Naive thymus-derived CD8-positive, alpha-beta T cell (primary cell): ENCODE measurements around the gene RAPGEF1. TPM values are rescaled to one million over a fixed set of nuclear protein-coding genes. Genes with fewer than 3 reads are reported as not detected.
A peak's percentile ranks its signal among the peaks of the same experiment; 100 is the strongest.

Experiments used
- ATAC-seq, 2 donors: fragments of 150-1000 bp; cut with Tn5 transposase in 1 of 2; sonication (Bioruptor Pico), chemical (Tn5 transposase) in 1 of 2; 1 replicate in 1 of 2; 2 replicates in 1 of 2; pipeline ENCODE4 v1.10.0; 2021; ENCODE audit warnings: mild to moderate bottlenecking in 2 of 2, moderate library complexity in 2 of 2
- POLR2A ChIA-PET: fragments of 350-600 bp; sonication (Branson Sonifier 250); formaldehyde crosslinking; loops from one replicate; lab custom pipeline; 2021; ENCODE audit warnings: antibody characterized with exemption; lab: Charles Lee
- DNase-seq, 10 donors: peaks; one replicate each; pipeline versions ENCODE4 v3.0.0 to v3.0.0-alpha.2; 2020 to 2022
- H3K27ac Mint-ChIP-seq, 10 donors: one replicate each; pipeline ENCODE4 v1.8.0; 2020 to 2022; ENCODE audit warnings: mild to moderate bottlenecking in 10 of 10, mixed read lengths in 10 of 10, moderate library complexity in 4 of 10, inconsistent platforms in 1 of 10
- H3K27me3 Mint-ChIP-seq, 5 donors: one replicate each; pipeline ENCODE4 v1.8.0; 2021 to 2022; ENCODE audit warnings: mixed read lengths in 5 of 5
- H3K36me3 Mint-ChIP-seq, 3 donors: one replicate each; pipeline ENCODE4 v1.8.0; 2020 to 2022; ENCODE audit warnings: mixed read lengths in 3 of 3, mild to moderate bottlenecking in 2 of 3, inconsistent platforms in 1 of 3
- H3K4me1 Mint-ChIP-seq, 4 donors: one replicate each; pipeline ENCODE4 v1.8.0; 2021 to 2022; ENCODE audit warnings: mixed read lengths in 4 of 4
- H3K4me3 Mint-ChIP-seq, 10 donors: one replicate each; pipeline ENCODE4 v1.8.0; 2020 to 2022; ENCODE audit warnings: mild to moderate bottlenecking in 10 of 10, mixed read lengths in 10 of 10, moderate library complexity in 6 of 10, inconsistent platforms in 1 of 10
- H3K9me3 Mint-ChIP-seq, 9 donors: one replicate each; pipeline ENCODE4 v1.8.0; 2020 to 2022; ENCODE audit warnings: mixed read lengths in 9 of 9, mild to moderate bottlenecking in 3 of 9, inconsistent platforms in 1 of 9, moderate library complexity in 1 of 9
- polyA plus RNA-seq, 3 donors: library from polyadenylated mRNA; unstranded; fragments of 300-500 nt; fragmentation: Illumina TruSeq; gene quantifications; one replicate each; pipeline ENCODE4 v1.2.3, GENCODE V29; 2021
- total RNA-seq, 8 experiments: library from RNA in 2 of 8; stranded (reverse) in 2 of 8; gene quantifications; one replicate each; pipeline ENCODE4 v1.2.3 and lab custom pipeline; 2021 to 2026

The RAPGEF1 gene
- total and polyA plus RNA-seq, 5 experiments from 2014 or later = 1.6 to 94.7 (median 9.0) TPM

DNA sequence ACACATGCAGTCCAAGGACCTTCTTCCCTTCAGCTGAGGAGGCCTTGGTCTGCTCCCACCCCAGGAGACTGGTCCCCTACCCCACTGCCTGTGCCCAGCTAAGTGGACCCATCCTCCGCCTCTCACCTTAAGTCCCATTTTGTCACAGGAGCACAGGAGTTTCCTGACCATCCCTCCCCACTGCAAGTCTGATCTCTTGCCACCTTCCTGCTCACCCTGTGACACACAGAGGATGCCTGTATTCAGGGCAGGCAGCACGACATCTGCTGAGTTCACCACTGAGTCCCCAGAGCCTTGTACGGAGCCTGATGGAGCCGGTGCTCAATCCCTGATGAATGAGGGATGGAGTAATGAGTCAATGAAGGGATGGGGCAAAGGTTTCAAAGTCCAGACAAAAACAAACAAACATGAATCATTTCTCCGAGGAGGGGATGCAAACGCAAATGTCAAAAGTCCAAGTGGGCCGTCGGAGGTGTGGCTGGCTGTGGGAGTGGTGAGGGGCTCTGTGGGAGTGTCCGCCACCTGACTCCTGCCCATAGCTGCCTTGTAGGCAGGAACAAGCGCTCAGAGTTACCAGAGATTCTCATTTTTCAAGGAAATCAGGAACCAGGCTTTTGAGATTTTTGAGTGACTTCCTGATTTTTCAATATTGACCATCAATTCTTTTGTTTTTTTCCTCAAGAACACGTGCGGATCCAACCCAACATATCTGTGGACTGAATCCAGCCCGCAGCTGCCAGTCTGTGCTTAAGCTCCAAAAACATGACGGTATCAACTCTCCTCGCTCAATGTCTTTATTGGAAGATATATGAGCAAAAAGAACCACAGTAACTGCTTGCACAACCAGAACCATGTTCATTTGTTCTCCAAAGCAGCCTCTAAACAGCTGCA, 4.4 kb downstream of the RAPGEF1 start:
- DNase-seq (no peak), ATAC-seq (no peak)
- peak overlapping the region in 9 of 10 donors; percentile 45 to 85 (median 75) for H3K4me3 Mint-ChIP-seq
- peak overlapping the region; percentile 85 to 95 (median 92) for H3K27ac Mint-ChIP-seq
- POLR2A ChIA-PET = interaction anchor here (0.5 to 0.8 kb wide), 2 partner anchors 9 to 256 kb away, joined by 3 read pairs; no protein-coding TSS in a partner anchor
- H3K27me3 Mint-ChIP-seq = no peaks in the 10 kb centered on the region
- no peaks in the 10 kb centered on the region for H3K9me3 Mint-ChIP-seq
- H3K4me1 Mint-ChIP-seq = peaks cover 53 to 86% (median 83%) of the 10 kb centered on the region in 4 donors
- peaks cover 0 to 6% (median 0%) of the 10 kb centered on the region in 3 donors for H3K36me3 Mint-ChIP-seq

DNA sequence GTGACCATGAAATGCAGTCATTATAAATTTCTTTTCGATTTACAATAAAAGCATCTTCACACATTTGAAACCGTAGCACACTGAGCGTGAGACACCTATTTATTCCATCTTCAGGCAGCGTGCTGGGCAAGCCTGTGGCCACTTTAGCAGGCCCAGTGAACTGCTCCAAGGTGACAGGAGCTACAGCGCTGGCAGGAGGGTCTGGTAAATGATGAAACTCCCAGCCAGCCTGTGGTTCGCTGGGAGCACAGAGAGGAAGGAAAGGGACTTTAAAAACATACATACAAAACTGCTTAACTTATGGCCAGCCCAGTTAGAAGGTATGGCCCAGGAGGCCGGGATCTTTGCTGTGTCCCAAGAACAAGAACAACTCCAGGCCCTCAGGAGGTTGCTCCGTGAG, 5.1 kb downstream of the RAPGEF1 start:
- POLR2A ChIA-PET = interaction anchor here (0.5 to 1.3 kb wide), 3 partner anchors 25 to 255 kb away, joined by 3 to 4 read pairs (median 3); no protein-coding TSS in a partner anchor
- Mint-ChIP-seq H3K27me3 (no peaks in the 10 kb centered on the region), H3K4me1 (peaks cover 53 to 87% (median 85%) of the 10 kb centered on the region in 4 donors), H3K27ac (peak overlapping the region; percentile 85 to 95 (median 92)), H3K36me3 (peaks cover 0 to 6% (median 0%) of the 10 kb centered on the region in 3 donors), H3K4me3 (peak overlapping the region; percentile 19 to 85 (median 77)), H3K9me3 (no peaks in the 10 kb centered on the region)
- ATAC-seq (no peak), DNase-seq (no peak)

DNA sequence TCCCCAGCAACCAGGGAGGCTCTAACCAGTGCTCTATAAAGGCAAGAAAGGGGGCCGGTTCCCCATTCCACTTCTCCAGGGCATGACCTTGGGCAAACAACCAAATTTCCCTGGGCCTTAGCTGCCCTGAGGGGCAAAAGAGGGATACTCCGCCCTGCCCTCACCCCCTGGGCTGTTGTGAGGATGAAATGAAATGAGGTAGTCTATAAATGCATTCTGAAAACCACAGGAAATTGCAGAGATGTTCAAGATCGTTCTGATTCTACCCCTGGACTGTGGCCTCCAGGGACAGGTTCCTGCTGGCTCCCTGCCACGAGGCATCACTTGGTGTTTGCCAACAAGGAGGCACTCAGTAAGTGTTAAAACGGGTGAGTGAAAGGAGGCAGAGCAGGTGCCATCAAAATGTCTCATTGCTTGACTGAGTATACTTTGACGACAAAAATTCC, 5.7 kb downstream of the RAPGEF1 start:
- POLR2A ChIA-PET = interaction anchor here (0.9 to 2.9 kb wide), 6 partner anchors 10 to 235 kb away, joined by 3 to 10 read pairs (median 4); no protein-coding TSS in a partner anchor
- H3K9me3 Mint-ChIP-seq = no peaks in the 10 kb centered on the region
- H3K27me3 Mint-ChIP-seq = no peaks in the 10 kb centered on the region
- H3K27ac Mint-ChIP-seq = peak overlapping the region; percentile 85 to 95 (median 92)
- ATAC-seq (peak; percentile 3 to 9), DNase-seq (peak in 9 of 10 donors; percentile 21 to 52 (median 40))
- H3K4me1 Mint-ChIP-seq = peaks cover 57 to 92% (median 89%) of the 10 kb centered on the region in 4 donors
- peaks cover 0 to 6% (median 0%) of the 10 kb centered on the region in 3 donors for H3K36me3 Mint-ChIP-seq
- H3K4me3 Mint-ChIP-seq = peak overlapping the region; percentile 71 to 85 (median 78)

DNA sequence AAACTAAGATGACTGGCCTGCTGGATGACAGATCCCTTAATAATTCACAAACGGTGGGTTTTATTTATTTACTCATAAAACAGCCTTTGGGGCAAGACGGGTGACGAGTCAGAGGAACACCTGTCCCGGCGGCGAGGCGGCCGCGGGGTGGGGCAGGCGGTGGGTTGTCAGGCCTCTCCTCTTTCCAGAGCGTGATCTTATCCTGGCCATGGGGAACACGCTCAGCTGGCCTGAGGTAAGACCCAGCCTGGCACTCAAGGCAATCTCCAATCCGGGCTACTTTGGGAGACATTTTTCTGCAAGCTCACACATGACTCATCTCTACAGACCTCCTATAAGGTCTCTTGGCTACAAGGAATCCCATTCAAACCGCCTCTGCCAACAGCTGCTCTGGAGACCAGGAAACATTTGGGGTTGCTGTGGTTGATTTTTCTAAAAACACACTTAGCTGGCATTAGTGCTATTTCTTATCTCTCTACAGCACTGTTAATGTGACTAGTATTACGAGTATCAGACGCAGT, 6.3 kb downstream of the RAPGEF1 start:
- peak in 1 of 2 donors; percentile 2 for ATAC-seq
- Mint-ChIP-seq H3K36me3 (peaks cover 0 to 6% (median 0%) of the 10 kb centered on the region in 3 donors), H3K9me3 (no peaks in the 10 kb centered on the region)

DNA sequence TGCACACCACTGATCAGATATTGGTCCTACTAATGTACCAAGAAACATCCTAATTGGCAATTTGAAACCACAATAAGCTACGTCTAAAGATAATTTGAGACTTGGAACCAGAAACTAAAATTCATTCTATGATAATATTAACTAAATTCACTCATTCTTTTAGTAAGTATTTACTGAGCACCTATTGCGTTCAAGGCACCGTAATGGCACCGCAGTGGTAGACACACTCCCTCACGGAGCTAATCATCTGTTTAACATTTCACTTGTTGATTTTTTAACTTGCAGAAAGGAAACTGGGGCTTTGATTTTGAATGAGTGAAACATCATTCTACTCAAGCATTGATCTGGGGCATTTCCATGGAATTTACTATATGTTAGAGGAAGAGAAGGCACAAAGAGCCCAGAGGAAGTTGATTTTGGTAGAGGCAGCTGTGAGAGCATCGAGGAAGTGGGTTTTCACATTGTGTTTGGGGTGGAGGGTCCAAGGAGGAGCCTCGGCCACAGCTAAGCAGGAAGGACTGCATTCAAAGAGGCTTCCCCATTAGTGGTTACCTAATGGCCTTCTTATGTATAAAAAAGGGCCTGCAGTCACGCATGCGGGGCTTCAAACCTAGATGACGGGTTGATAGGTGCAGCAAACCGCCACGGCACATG, 7.1 kb downstream of the RAPGEF1 start:
- Mint-ChIP-seq H3K27me3 (no peaks in the 10 kb centered on the region), H3K4me3 (peak overlapping the region; percentile 61 to 88 (median 76)), H3K9me3 (no peaks in the 10 kb centered on the region), H3K4me1 (peaks cover 59 to 95% (median 92%) of the 10 kb centered on the region in 4 donors), H3K36me3 (peaks cover 0 to 6% (median 0%) of the 10 kb centered on the region in 3 donors), H3K27ac (peak overlapping the region; percentile 65 to 95 (median 88))
- DNase-seq (peak in 7 of 10 donors; percentile 16 to 61 (median 28)), ATAC-seq (no peak)
- POLR2A ChIA-PET = interaction anchor here (0.6 to 2.9 kb wide), 15 partner anchors 9 to 520 kb away, joined by 3 to 10 read pairs (median 3); no protein-coding TSS in a partner anchor

More for the DNA sequence above, 6.3 kb downstream of the RAPGEF1 start:
- Mint-ChIP-seq H3K27ac (peak overlapping the region; percentile 85 to 95 (median 92)), H3K4me1 (peaks cover 56 to 91% (median 88%) of the 10 kb centered on the region in 4 donors), H3K4me3 (peak overlapping the region; percentile 71 to 85 (median 78)), H3K27me3 (no peaks in the 10 kb centered on the region)
- DNase-seq = peak in 2 of 10 donors; percentile 17 to 18
- POLR2A ChIA-PET = interaction anchor here (0.9 to 2.9 kb wide), 10 partner anchors 11 to 234 kb away, joined by 3 to 10 read pairs (median 4); no protein-coding TSS in a partner anchor

DNA sequence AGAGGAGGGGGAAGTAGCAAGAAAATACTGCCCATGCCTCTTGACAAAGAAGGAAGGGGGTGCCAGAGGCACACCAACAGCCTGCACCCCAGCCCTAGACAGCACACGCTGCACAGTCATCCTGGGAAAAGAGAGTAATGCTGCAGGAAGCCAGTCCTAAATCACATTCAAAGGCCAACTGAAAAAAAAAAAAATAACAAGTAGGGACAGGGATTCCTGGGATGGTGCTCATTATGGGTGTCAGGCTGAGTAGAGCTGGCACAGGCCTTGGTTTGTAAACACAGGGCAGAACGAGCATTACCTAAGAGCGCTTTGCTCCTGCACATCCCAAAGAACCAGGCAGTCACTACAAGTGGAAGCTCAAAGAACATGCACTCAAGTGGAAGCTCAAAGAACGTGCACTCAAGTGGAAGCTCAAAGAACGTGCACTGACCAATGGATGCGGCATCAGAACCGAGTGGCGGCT, 7.8 kb downstream of the RAPGEF1 start:
- Mint-ChIP-seq H3K9me3 (no peaks in the 10 kb centered on the region), H3K4me1 (peaks cover 60 to 97% (median 94%) of the 10 kb centered on the region in 4 donors), H3K27me3 (no peaks in the 10 kb centered on the region), H3K4me3 (peak overlapping the region; percentile 58 to 89 (median 80)), H3K36me3 (peaks cover 0 to 6% (median 0%) of the 10 kb centered on the region in 3 donors), H3K27ac (peak overlapping the region; percentile 79 to 95 (median 90))
- DNase-seq = no peak
- ATAC-seq = no peak
- POLR2A ChIA-PET = interaction anchor here (0.6 to 5.6 kb wide), 12 partner anchors 7 to 674 kb away, joined by 3 to 28 read pairs (median 5); partner anchors contain the start of gene RAPGEF1

DNA sequence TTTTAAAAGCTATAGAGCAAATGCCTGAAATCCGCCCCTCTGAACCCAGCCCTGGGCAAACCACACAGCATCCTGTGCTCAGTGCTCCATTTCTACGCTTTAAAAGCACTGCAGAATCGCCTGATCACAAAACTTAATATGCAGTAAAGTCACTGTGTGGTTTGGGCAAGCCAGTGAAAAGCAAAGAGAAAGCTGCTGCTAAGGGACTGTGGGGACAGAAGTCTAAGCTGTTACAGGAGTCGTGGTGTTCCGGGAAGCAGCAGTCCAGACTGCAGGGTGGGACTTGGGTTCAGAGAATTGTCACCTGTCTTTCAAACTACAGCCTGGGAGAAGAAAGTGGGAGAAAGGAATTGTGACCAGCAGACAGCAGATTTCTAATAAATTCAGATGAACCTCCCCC, 8.2 kb downstream of the RAPGEF1 start:
- Mint-ChIP-seq H3K27ac (peak overlapping the region; percentile 79 to 95 (median 90)), H3K27me3 (no peaks in the 10 kb centered on the region), H3K36me3 (peaks cover 0 to 6% (median 0%) of the 10 kb centered on the region in 3 donors), H3K9me3 (no peaks in the 10 kb centered on the region), H3K4me1 (peaks cover 56 to 97% (median 94%) of the 10 kb centered on the region in 4 donors), H3K4me3 (peak overlapping the region; percentile 58 to 89 (median 80))
- ATAC-seq (no peak), DNase-seq (peak in 2 of 10 donors; percentile 23 to 29)
- POLR2A ChIA-PET = interaction anchor here (0.6 to 5.6 kb wide), 8 partner anchors 8 to 674 kb away, joined by 3 to 28 read pairs (median 7); partner anchors contain the start of gene RAPGEF1

DNA sequence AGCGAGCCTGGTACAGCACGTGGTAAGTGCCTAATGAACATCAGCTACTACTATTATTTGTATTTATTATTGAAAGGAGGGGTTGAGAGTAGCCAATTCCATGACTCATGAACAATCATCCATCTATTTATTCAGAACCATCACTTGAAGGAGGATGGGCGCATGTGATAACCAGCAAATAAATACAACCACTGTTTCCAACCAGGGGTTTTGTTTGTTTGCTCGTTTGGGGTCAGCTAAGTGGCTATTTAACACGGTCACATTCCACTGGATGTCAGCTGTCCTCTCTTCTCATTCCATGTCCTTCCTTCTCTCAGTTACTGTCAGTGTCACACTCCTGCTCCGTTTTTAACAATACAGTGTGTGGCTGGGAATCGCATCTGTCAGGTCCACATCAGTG, 8.6 kb downstream of the RAPGEF1 start:
- H3K27ac Mint-ChIP-seq = peak overlapping the region; percentile 79 to 95 (median 90)
- no peaks in the 10 kb centered on the region for H3K27me3 Mint-ChIP-seq
- DNase-seq = no peak
- peaks cover 0 to 6% (median 0%) of the 10 kb centered on the region in 3 donors for H3K36me3 Mint-ChIP-seq
- peak overlapping the region; percentile 58 to 89 (median 80) for H3K4me3 Mint-ChIP-seq
- peaks cover 52 to 97% (median 94%) of the 10 kb centered on the region in 4 donors for H3K4me1 Mint-ChIP-seq
- POLR2A ChIA-PET = interaction anchor here (0.8 to 5.6 kb wide), 8 partner anchors 8 to 75 kb away, joined by 3 to 28 read pairs (median 7); partner anchors contain the start of gene RAPGEF1
- ATAC-seq = no peak
- H3K9me3 Mint-ChIP-seq = no peaks in the 10 kb centered on the region

DNA sequence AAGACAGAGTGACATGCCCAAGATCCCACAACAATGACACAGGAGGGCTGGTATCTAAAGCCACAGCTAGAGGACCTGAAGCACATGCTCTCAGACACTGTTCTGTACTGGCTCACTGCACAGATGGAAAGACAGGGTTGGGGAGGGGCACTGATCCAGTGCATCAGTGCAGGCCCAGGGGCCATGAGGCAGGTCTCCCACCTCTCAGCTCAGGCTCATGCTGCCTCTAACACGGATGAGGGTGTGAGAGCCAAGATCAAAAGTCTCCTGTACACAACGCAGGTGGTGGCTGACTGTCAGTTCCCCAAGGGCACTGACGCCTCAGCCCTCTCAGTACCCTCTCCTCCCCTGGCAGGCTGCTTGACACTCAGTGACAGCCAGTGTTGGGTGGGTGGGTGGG, 10.9 kb downstream of the RAPGEF1 start:
- Mint-ChIP-seq H3K27me3 (no peaks in the 10 kb centered on the region), H3K4me1 (peaks cover 43 to 95% (median 88%) of the 10 kb centered on the region in 4 donors), H3K4me3 (peak overlapping the region; percentile 64 to 87 (median 78)), H3K27ac (peak overlapping the region; percentile 91 to 99 (median 96)), H3K36me3 (no peaks in the 10 kb centered on the region), H3K9me3 (no peaks in the 10 kb centered on the region)
- POLR2A ChIA-PET = interaction anchor here (1.1 to 5.6 kb wide), 2 partner anchors 10 to 64 kb away, joined by 3 to 28 read pairs; partner anchors contain the start of gene RAPGEF1
- DNase-seq (peak in 9 of 10 donors; percentile 42 to 81 (median 69)), ATAC-seq (peak; percentile 72 to 80)

DNA sequence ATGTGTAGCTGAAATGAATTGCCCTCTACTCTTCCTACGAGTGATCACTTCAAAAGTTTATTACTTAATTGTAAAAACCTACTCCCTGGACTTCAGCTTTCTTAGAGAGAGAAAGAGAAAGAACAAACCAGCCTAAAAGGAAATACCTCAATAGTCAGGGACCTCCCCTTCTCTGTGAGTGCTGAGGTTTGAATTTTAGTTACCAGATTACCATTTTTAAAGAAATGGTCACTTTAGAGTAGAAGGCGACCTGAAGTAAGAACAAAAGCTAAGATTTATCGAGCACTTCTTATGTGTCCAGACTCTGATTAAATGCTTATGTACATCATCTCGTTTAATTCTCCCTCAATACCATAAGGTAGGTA, 11.3 kb downstream of the RAPGEF1 start:
- Mint-ChIP-seq H3K27me3 (no peaks in the 10 kb centered on the region), H3K4me1 (peaks cover 40 to 95% (median 86%) of the 10 kb centered on the region in 4 donors), H3K4me3 (peak overlapping the region; percentile 64 to 87 (median 78)), H3K27ac (peak overlapping the region; percentile 91 to 99 (median 96)), H3K9me3 (no peaks in the 10 kb centered on the region), H3K36me3 (no peaks in the 10 kb centered on the region)
- peak; percentile 14 to 20 for ATAC-seq
- POLR2A ChIA-PET = interaction anchor here (1.0 to 5.6 kb wide), 3 partner anchors 11 to 150 kb away, joined by 3 to 28 read pairs (median 3); partner anchors contain the start of gene RAPGEF1
- peak in 2 of 10 donors; percentile 26 to 41 for DNase-seq
